Amygdala (tissue), 56 donors: Measurements from ENCODE around the gene EGF.

Experiments used
- DNase-seq, 56 donors: peaks; one replicate each; lab custom pipeline; 2025; lab: John Stamatoyannopoulos, UW

The EGF gene

GRCh38 chr4:109953556-109953955, 40.9 kb downstream of the EGF start:
- no peak for DNase-seq

- DNase-seq = no peak
These were observed 42.5 kb downstream of the EGF start for GRCh38 chr4:109955146-109955545.

GRCh38 chr4:109957227-109957626, 44.5 kb downstream of the EGF start:
- no peak for DNase-seq

GRCh38 chr4:109959195-109959594, 46.5 kb downstream of the EGF start:
- no peak for DNase-seq

GRCh38 chr4:109962401-109962800, 49.7 kb downstream of the EGF start:
- no peak for DNase-seq

- no peak for DNase-seq
These were observed 54.3 kb downstream of the EGF start for GRCh38 chr4:109966891-109967481.

- DNase-seq = no peak
These were observed 55.3 kb downstream of the EGF start for GRCh38 chr4:109967798-109968520.

GRCh38 chr4:109969087-109969486, 56.4 kb downstream of the EGF start:
- no peak for DNase-seq

GRCh38 chr4:109969919-109970318, 57.2 kb downstream of the EGF start:
- peak in 4 of 56 donors; percentile 1 to 9 (median 3) for DNase-seq

- DNase-seq = no peak
These were observed 60.3 kb downstream of the EGF start for GRCh38 chr4:109972786-109973528.

- no peak for DNase-seq
These were observed 60.8 kb downstream of the EGF start for GRCh38 chr4:109973529-109973905.

- no peak for DNase-seq
These were observed 63.5 kb downstream of the EGF start for GRCh38 chr4:109976189-109976588.

GRCh38 chr4:109977854-109978501, 65.3 kb downstream of the EGF start:
- peak in 1 of 56 donors; percentile 11 for DNase-seq

- DNase-seq = no peak
These were observed 66.2 kb downstream of the EGF start for GRCh38 chr4:109978704-109979454.

- no peak for DNase-seq
These were observed 67.4 kb downstream of the EGF start for GRCh38 chr4:109979920-109980717.

GRCh38 chr4:109981936-109982335, 69.3 kb downstream of the EGF start:
- no peak for DNase-seq

- no peak for DNase-seq
These were observed 69.8 kb downstream of the EGF start for GRCh38 chr4:109982521-109982920.

- DNase-seq = no peak
These were observed 73.6 kb downstream of the EGF start for GRCh38 chr4:109985993-109986974.
